Astrocyte of the cerebellum (primary cell): ENCODE measurements around the gene FETUB.

Experiments used
- DNase-seq: peaks from one replicate; pipeline ENCODE4 v3.0.0-alpha.2; 2011; ENCODE audit warnings: low read depth
- H3K4me3 ChIP-seq: 2 replicates; pipeline ENCODE4 v1.5.1; 2011; ENCODE audit warnings: mild to moderate bottlenecking, low read depth, low read length, moderate library complexity
- CTCF ChIP-seq: IDR thresholded peaks from 2 replicates; pipeline ENCODE4 v1.5.1; 2012; ENCODE audit warnings: low read length, low read depth, moderate library complexity, mild to moderate bottlenecking; ENCODE audit errors: missing control alignments
- in situ Hi-C: cut with HindIII; loops from 2 replicates; pipeline ENCODE4 v1.10.0; 2017; ENCODE audit warnings: low sequenced_read_pairs

The FETUB gene

GRCh38 chr3:186640473-186640818 is 247 bp downstream of the FETUB start:
- DNase-seq, result peak; percentile 36
- H3K4me3 ChIP-seq, result no peak overlapping the region
- in situ Hi-C loops, result no loop called here
- TF ChIP-seq CTCF, result no peak

GRCh38 chr3:186640929-186641328 is 730 bp downstream of the FETUB start:
- in situ Hi-C loops, result no loop called here
- H3K4me3 ChIP-seq, result no peak overlapping the region
- no peak for TF ChIP-seq CTCF
- DNase-seq, result no peak

- no peak overlapping the region for H3K4me3 ChIP-seq
- no peak for TF ChIP-seq CTCF
- no peak for DNase-seq
- in situ Hi-C loops, result no loop called here
These were observed 1.8 kb downstream of the FETUB start for GRCh38 chr3:186642014-186642413.

- no peak for TF ChIP-seq CTCF
- in situ Hi-C loops, result no loop called here
- H3K4me3 ChIP-seq, result no peak overlapping the region
- no peak for DNase-seq
These were observed 3.3 kb downstream of the FETUB start for GRCh38 chr3:186643493-186643892.

- in situ Hi-C loops, result no loop called here
- DNase-seq, result no peak
- no peak for TF ChIP-seq CTCF
- no peak overlapping the region for H3K4me3 ChIP-seq
These were observed 4.5 kb downstream of the FETUB start for GRCh38 chr3:186644683-186645082.

GRCh38 chr3:186646106-186646505 is 5.9 kb downstream of the FETUB start:
- no peak for TF ChIP-seq CTCF
- in situ Hi-C loops, result no loop called here
- no peak for DNase-seq
- H3K4me3 ChIP-seq, result no peak overlapping the region

- DNase-seq, result no peak
- no peak overlapping the region for H3K4me3 ChIP-seq
- in situ Hi-C loops, result no loop called here
- TF ChIP-seq CTCF, result no peak
These were observed 6.6 kb downstream of the FETUB start for GRCh38 chr3:186646841-186647240.
